Measurements from ENCODE around the gene TAS2R20. TPM values are rescaled to one million over a fixed set of nuclear protein-coding genes. Genes with fewer than 3 reads are reported as not detected.

TAS2R20 gene
- total and polyA plus RNA-seq, 2 of the 13 experiments (the other 11 are each of a cell fraction or from before 2014, with no cell fraction given): 0.54 to 2.9 TPM

- intact Hi-C loops (cut with micrococcal nuclease; ENCODE audit: unreplicated experiment): no loop called here
- FAIRE-seq: no peak
- TF ChIP-seq ZNF746 (CRISPR knock-in tag; IDR thresholded peaks at IDR 0.05) (no peak), UBTF (CRISPR knock-in tag; IDR thresholded peaks at IDR 0.05) (no peak), ZNF234 (CRISPR knock-in tag; conservative IDR thresholded peaks at IDR 0.05) (no peak), NFE2L2 (IDR thresholded peaks at IDR 0.05; ENCODE audit: low read length) (no peak), ZBTB44 (CRISPR knock-in tag; IDR thresholded peaks at IDR 0.05) (no peak), MAFK (conservative IDR thresholded peaks at IDR 0.05 in 1 of 2, IDR thresholded peaks at IDR 0.05 in 1 of 2; ENCODE audit: low read length in 2 of 2) (no peak), ZBTB7A (CRISPR knock-in tag; IDR thresholded peaks at IDR 0.05) (no peak), SMAD3 (CRISPR knock-in tag; IDR thresholded peaks at IDR 0.05) (no peak), ATAD3A (CRISPR knock-in tag; IDR thresholded peaks at IDR 0.05) (no peak), LRRFIP1 (CRISPR knock-in tag; conservative IDR thresholded peaks at IDR 0.05) (no peak)
Observed at GRCh38 chr12:10986812-10987211, 11.3 kb downstream of the TAS2R20 start, which contains the start of gene TAS2R50. Gene TAS2R50, minus strand, starts transcription at chr12:10986912. Its CDS starts 52 bp downstream, at chr12:10986860.

More at GRCh38 chr12:10986812-10987211, 11.3 kb downstream of the TAS2R20 start, which contains the start of gene TAS2R50:
- Histone ChIP-seq H2AFZ (ENCODE audit: low read length) (no peak within 1 kb of the TSS), H3K79me2 (ENCODE audit: insufficient read depth, low read length) (no peaks in the 10 kb centered on the region), H4K20me1 (ENCODE audit: insufficient read depth, low read length) (no peaks in the 10 kb centered on the region), H3K4me1 (ENCODE audit: insufficient read depth, low read length) (no peaks in the 10 kb centered on the region), H3K9me3 (ENCODE audit: low read length) (peaks cover 11% of the 10 kb centered on the region), H3K4me2 (ENCODE audit: low read depth, low read length) (no peak within 1 kb of the TSS), H3K4me3 (replicated peaks in 1 of 3; ENCODE audit: insufficient read depth in 1 of 3, low read depth in 2 of 3, low read length in 3 of 3) (no peak within 1 kb of the TSS), H3K9ac (ENCODE audit: insufficient read depth, low read depth, low read length) (no peak within 1 kb of the TSS), H3K27ac (ENCODE audit: extremely low read length, insufficient read depth, low read length) (no peak within 1 kb of the TSS), H3K27me3 (ENCODE audit: control insufficient read depth in 1 of 2, insufficient read depth in 2 of 2, low read length in 2 of 2) (no peaks in the 10 kb centered on the region), H3K36me3 (replicated peaks in 1 of 2; ENCODE audit: control insufficient read depth in 1 of 2, insufficient read depth in 2 of 2, low read length in 2 of 2) (no peaks in the 10 kb centered on the region)
- 52% methylated on average over 2 of the region's 2 CpGs for WGBS (ENCODE audit: low lambda C conversion rate)
- DNase-seq (ENCODE audit: low spot score) (no peak), ATAC-seq (no peak)
- POLR2A ChIA-PET: no interaction called here
- CTCF ChIA-PET (ENCODE audit: low intra/inter-chr PET ratio, low total read pairs): no interaction called here
- in situ Hi-C loops (cut with HindIII; ENCODE audit: extremely low pct_ligation_motif_present, low pct_unique_long_range_greater_than_20kb): no loop called here
- no TSS peak for BruUV-seq (replicated peaks)

Data from HepG2 (cell line).